Natural killer cell (primary cell): ENCODE data around the gene DALRD3. TPM values are rescaled to one million over a fixed set of nuclear protein-coding genes. Genes with fewer than 3 reads are reported as not detected.

Experiments used
- ATAC-seq, 3 donors: fragments of 150-1000 bp in 2 of 3; fragments of 200-7000 bp in 1 of 3; cut with Tn5 transposase; 1 replicate in 1 of 3; 2 replicates in 2 of 3; pipeline ENCODE4 v1.10.0; 2021; ENCODE audit warnings: mild to moderate bottlenecking in 2 of 3, moderate library complexity in 2 of 3
- DNase-seq, 2 donors: peaks; one replicate each; pipeline versions ENCODE4 v3.0.0 to v3.0.0-alpha.2; 2013 to 2021; ENCODE audit warnings: mixed read lengths in 1 of 2
- H3K27ac ChIP-seq: one replicate; pipeline ENCODE4 v1.5.1; 2013; ENCODE audit warnings: mild to moderate bottlenecking, low read length
- H3K27me3 ChIP-seq: one replicate; pipeline ENCODE4 v1.6.1; 2013; ENCODE audit warnings: low read length; ENCODE audit not compliant: control insufficient read depth, insufficient read depth
- H3K36me3 ChIP-seq: one replicate; pipeline ENCODE4 v1.6.1; 2013; ENCODE audit warnings: low read length; ENCODE audit not compliant: control insufficient read depth, insufficient read depth
- H3K4me1 ChIP-seq: one replicate; pipeline ENCODE4 v1.6.1; 2013; ENCODE audit warnings: low read length; ENCODE audit not compliant: control insufficient read depth, insufficient read depth
- H3K4me3 ChIP-seq: one replicate; pipeline ENCODE4 v1.5.1; 2013; ENCODE audit warnings: low read length
- H3K9me3 ChIP-seq: one replicate; pipeline ENCODE4 v1.6.1; 2013; ENCODE audit warnings: low read length; ENCODE audit not compliant: control insufficient read depth, insufficient read depth
- H3K27ac Mint-ChIP-seq, 2 donors: one replicate each; pipeline ENCODE4 v1.8.0; 2022; ENCODE audit warnings: mild to moderate bottlenecking in 2 of 2, mixed read lengths in 2 of 2, moderate library complexity in 1 of 2
- H3K27me3 Mint-ChIP-seq, 2 donors: one replicate each; pipeline ENCODE4 v1.8.0; 2022; ENCODE audit warnings: low read depth in 2 of 2, mixed read lengths in 2 of 2
- H3K36me3 Mint-ChIP-seq: one replicate; pipeline ENCODE4 v1.8.0; 2022; ENCODE audit warnings: mixed read lengths
- H3K4me1 Mint-ChIP-seq, 2 donors: one replicate each; pipeline ENCODE4 v1.8.0; 2022; ENCODE audit warnings: mixed read lengths in 2 of 2
- H3K4me3 Mint-ChIP-seq: one replicate; pipeline ENCODE4 v1.8.0; 2022; ENCODE audit warnings: mild to moderate bottlenecking, moderate library complexity, mixed read lengths
- H3K9me3 Mint-ChIP-seq, 2 donors: one replicate each; pipeline ENCODE4 v1.8.0; 2022; ENCODE audit warnings: mixed read lengths in 2 of 2
- WGBS: methylation state at CpG from one replicate; pipeline ENCODE4 v1.1.7; 2013; ENCODE audit warnings: missing lambda C conversion rate; ENCODE audit not compliant: insufficient coverage; 5-methylcytosine and 5-hydroxymethylcytosine counted together
- intact Hi-C: fragments of 100-400 bp; cut with micrococcal nuclease; formaldehyde crosslinking; loops from one replicate; pipeline ENCODE4 v1.14.2; 2022
- total RNA-seq, 4 donors: library from RNA; stranded (reverse); fragments of 120-200 nt in 1 of 4; gene quantifications; one replicate each; pipeline versions ENCODE4 v1.2.3 to v1.2.4, GENCODE V29; 2013 to 2022
- TF ChIP-seq, protein P1 (sequence below): fragments of 200-600 bp; IDR thresholded peaks from one replicate; pipeline ENCODE4 v1.8.0; 2022; ENCODE audit warnings: antibody characterized with exemption

The DALRD3 gene
- total RNA-seq, 3 donors from 2014 or later (not counting 1 experiment from before 2014, with no cell fraction given): 16.8 to 20.1 (median 18.0) TPM

DNA sequence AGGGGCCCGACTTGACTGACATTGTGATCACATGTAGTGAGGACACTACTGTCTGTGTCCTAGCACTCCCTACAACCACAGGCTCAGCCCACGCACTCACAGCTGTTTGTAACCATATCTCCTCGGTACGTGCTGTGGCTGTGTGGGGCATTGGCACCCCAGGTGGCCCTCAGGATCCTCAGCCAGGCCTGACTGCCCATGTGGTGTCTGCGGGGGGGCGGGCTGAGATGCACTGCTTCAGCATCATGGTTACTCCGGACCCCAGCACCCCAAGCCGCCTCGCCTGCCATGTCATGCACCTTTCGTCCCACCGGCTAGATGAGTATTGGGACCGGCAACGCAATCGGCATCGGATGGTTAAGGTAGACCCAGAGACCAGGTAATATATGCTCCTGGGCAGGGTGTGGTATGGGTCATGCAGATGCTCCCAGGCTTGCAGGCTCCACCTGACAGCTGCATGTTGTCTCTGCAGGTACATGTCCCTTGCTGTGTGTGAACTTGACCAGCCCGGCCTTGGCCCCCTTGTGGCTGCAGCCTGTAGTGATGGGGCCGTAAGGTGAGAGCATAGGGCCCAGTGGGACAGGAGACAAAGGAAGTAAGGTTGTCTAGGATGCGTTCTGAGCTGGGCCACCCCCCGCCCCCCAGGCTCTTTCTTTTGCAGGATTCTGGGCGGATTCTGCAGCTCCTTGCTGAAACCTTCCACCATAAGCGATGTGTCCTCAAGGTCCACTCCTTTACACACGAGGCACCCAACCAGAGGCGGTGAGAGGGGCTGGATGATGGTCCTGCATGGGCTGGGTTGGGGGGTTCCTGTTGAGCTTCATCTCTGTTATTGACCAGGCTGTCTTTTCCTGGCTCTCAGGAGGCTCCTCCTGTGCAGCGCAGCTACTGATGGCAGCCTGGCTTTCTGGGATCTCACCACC, 4.4 kb downstream of the DALRD3 start:
- peak in 1 of 2 donors; percentile 67 for DNase-seq
- no peaks in the 10 kb centered on the region for H3K9me3 Mint-ChIP-seq
- intact Hi-C loops: no loop called here

DNA sequence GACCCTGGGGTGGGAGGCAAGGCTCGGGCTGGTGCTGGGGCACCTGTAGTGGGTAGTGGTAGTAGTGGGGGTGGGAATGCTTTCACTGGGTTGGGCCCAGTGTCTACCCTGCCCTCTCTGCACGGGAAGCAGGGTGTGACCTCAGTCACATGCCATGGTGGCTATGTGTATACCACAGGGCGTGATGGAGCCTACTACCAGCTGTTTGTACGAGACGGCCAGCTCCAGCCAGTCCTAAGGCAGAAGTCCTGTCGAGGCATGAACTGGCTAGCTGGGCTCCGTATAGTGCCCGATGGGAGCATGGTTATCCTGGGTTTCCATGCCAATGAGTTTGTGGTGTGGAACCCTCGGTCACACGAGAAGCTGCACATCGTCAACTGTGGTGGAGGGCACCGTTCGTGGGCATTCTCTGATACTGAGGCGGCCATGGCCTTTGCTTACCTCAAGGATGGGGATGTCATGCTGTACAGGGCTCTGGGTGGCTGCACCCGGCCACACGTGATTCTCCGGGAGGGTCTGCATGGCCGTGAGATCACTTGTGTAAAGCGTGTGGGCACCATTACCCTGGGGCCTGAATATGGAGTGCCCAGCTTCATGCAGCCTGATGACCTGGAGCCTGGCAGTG, 5.2 kb downstream of the DALRD3 start:
- Histone ChIP-seq H3K27ac (no peak overlapping the region), H3K27me3 (no peaks in the 10 kb centered on the region), H3K4me1 (peaks cover 17% of the 10 kb centered on the region), H3K4me3 (no peak overlapping the region), H3K36me3 (peaks cover 43% of the 10 kb centered on the region), H3K9me3 (no peaks in the 10 kb centered on the region)
- WGBS: 88% methylated on average over 19 of the region's 19 CpGs
- Mint-ChIP-seq H3K4me3 (no peak overlapping the region), H3K4me1 (peaks cover 10 to 13% of the 10 kb centered on the region in 2 donors), H3K27ac (no peak overlapping the region), H3K27me3 (no peaks in the 10 kb centered on the region), H3K9me3 (no peaks in the 10 kb centered on the region), H3K36me3 (no peaks in the 10 kb centered on the region)
- ATAC-seq: no peak
- intact Hi-C loops: no loop called here
- TF ChIP-seq, protein P1, sequence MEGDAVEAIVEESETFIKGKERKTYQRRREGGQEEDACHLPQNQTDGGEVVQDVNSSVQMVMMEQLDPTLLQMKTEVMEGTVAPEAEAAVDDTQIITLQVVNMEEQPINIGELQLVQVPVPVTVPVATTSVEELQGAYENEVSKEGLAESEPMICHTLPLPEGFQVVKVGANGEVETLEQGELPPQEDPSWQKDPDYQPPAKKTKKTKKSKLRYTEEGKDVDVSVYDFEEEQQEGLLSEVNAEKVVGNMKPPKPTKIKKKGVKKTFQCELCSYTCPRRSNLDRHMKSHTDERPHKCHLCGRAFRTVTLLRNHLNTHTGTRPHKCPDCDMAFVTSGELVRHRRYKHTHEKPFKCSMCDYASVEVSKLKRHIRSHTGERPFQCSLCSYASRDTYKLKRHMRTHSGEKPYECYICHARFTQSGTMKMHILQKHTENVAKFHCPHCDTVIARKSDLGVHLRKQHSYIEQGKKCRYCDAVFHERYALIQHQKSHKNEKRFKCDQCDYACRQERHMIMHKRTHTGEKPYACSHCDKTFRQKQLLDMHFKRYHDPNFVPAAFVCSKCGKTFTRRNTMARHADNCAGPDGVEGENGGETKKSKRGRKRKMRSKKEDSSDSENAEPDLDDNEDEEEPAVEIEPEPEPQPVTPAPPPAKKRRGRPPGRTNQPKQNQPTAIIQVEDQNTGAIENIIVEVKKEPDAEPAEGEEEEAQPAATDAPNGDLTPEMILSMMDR: no peak
- DNase-seq: no peak

More for the DNA sequence above, 4.4 kb downstream of the DALRD3 start:
- peaks cover 43% of the 10 kb centered on the region for H3K36me3 ChIP-seq
- no peaks in the 10 kb centered on the region for H3K9me3 ChIP-seq
- peaks cover 17% of the 10 kb centered on the region for H3K4me1 ChIP-seq
- 88% methylated on average over 24 of the region's 24 CpGs for WGBS
- Mint-ChIP-seq H3K4me1 (peaks cover 6 to 8% of the 10 kb centered on the region in 2 donors), H3K4me3 (no peak overlapping the region), H3K27ac (no peak overlapping the region), H3K36me3 (no peaks in the 10 kb centered on the region), H3K27me3 (no peaks in the 10 kb centered on the region)
- H3K27ac ChIP-seq: no peak overlapping the region
- no peak overlapping the region for H3K4me3 ChIP-seq
- H3K27me3 ChIP-seq: no peaks in the 10 kb centered on the region
- ATAC-seq: peak; percentile 37 to 48 (median 39)
- TF ChIP-seq, protein P1: peak; percentile 41

DNA sequence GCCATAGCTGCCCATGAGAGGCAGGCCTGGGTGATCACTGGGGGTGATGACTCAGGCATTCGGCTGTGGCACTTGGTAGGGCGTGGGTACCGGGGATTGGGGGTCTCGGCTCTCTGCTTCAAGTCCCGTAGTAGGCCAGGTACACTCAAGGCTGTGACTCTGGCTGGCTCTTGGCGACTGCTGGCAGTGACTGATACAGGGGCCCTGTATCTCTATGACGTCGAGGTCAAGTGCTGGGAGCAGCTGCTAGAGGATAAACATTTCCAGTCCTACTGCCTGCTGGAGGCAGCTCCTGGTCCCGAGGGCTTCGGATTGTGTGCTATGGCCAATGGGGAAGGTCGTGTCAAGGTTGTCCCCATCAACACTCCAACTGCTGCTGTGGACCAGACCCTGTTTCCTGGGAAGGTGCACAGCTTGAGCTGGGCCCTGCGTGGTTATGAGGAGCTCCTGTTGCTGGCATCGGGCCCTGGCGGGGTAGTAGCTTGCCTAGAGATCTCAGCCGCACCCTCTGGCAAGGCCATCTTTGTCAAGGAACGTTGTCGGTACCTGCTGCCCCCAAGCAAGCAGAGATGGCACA, 5.9 kb downstream of the DALRD3 start:
- ATAC-seq (no peak), DNase-seq (no peak)
- no peak overlapping the region for H3K4me3 ChIP-seq
- Mint-ChIP-seq H3K27ac (no peak overlapping the region), H3K9me3 (no peaks in the 10 kb centered on the region), H3K4me3 (no peak overlapping the region), H3K27me3 (no peaks in the 10 kb centered on the region), H3K36me3 (no peaks in the 10 kb centered on the region), H3K4me1 (peaks cover 14 to 20% of the 10 kb centered on the region in 2 donors)
- no peaks in the 10 kb centered on the region for H3K9me3 ChIP-seq
- TF ChIP-seq, protein P1: no peak
- peaks cover 43% of the 10 kb centered on the region for H3K36me3 ChIP-seq
- 93% methylated on average over 17 of the region's 17 CpGs for WGBS
- no peaks in the 10 kb centered on the region for H3K27me3 ChIP-seq
- no peak overlapping the region for H3K27ac ChIP-seq
- intact Hi-C loops: no loop called here
- H3K4me1 ChIP-seq: peaks cover 18% of the 10 kb centered on the region
